HG03565 (cell line): ENCODE measurements around the gene SLC7A9.

Experiments
- ATAC-seq: cut with Tn5 transposase; IDR thresholded peaks from one replicate; pipeline ENCODE4 v1.9.1; 2021; ENCODE audit warnings: mild to moderate bottlenecking, moderate library complexity; ENCODE audit not compliant: unreplicated experiment

SLC7A9 gene

GRCh38 chr19:32829345-32829896 is 40.1 kb downstream of the SLC7A9 start:
- ATAC-seq = no peak

DNA sequence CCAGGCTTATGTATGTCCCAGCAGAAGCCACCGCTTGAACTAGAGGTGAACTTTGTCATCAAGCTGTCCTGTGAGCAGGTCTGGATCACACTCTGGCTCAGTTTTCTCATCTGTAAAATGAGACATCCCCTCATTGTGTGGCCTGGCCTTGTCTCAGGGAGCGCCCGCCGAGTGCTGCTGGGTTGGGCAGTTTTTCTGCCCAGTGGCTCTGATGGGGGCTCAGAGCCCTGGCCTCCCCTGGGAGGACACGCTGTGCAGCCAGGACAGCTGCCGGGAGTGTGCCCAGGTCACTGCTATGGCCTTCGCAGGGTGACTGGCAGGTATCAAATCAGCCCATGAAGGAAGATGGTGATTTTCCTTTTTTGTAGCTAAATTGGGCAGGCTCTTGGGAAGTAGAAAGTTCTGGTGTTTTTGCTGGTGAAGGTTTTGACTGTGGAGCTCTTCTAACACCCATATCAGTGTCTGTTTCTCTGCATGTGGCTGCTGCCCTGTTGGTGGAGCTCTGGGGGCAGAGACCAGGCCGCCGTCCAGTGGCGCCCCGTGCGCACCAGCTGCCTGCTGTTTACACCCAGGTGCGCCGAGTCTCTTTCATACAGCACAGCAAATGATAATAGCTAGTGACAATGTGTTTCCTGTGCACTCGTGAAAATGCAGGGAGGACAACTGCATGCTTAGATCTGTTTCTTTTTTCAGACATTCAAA is 40.8 kb downstream of the SLC7A9 start:
- no peak for ATAC-seq

GRCh38 chr19:32828139-32828538 is 41.4 kb downstream of the SLC7A9 start:
- no peak for ATAC-seq

GRCh38 chr19:32824916-32825608 is 44.5 kb downstream of the SLC7A9 start:
- no peak for ATAC-seq

DNA sequence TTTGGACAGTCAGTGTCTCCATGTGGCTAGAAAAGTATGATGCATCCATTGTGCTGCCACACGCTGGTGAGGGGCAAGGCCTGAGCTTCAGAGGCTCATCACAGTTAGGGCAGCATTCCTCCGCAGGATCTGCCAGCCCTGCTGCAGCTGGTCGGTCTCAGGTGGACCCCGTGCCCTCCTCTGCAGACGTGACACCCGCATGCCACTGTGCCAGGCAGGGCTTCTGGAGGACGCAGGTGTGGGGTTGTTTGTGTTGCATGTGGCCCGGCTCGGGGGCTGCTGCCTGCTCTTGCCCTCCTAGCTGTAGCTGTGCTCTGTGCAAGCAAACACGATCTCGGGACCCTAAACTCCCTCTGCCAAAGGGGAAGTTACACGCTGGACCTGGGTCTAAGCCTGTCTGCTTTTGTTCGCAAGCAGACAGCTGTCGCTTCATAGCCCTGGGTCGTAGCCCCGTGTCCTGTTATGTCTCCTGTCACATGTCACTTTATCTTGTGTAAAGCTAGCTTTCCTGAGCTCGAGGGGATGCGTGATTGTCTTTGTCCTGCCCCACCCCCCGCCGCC is 45.3 kb downstream of the SLC7A9 start:
- no peak for ATAC-seq

GRCh38 chr19:32823747-32824102 is 45.8 kb downstream of the SLC7A9 start:
- ATAC-seq = no peak

DNA sequence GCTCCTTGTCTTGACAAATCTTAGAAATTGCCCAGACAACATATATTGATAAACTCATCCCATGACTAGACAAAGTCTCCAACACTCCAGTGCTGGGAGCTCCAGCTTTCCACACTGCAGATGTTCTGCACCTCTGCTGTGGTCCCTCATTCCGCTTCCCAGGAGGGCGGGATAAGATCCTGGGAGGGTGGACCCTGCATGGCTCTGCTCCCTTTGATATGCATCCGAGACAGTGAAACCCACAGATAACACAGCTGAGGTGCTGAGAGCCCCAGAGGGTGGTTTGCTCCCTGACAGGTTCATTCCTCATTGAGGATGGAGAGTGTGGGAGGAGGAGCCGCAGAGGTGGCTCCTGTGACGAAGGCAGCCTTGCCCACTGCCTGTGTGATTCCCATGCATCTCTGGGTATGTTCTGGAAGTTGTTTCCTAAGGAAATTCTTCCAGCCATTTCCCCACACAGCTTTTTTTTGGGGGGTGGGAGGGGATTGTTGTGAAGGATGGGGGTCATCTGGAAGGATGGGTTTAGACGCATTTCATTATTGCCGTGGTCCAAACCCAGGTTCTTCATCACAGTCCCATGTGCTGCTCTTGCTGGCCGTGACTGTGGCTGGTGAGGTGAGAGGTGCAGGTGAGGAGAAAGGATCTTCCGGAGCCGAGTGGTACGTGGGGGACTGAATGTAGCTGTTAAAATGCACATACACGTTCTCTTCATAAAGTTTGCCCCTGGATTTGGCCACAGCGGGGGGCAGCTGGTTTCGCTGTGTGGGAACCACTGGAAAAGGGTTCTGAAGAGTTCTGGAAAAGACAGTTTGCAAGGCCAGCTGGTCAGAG is 46.4 kb downstream of the SLC7A9 start:
- no peak for ATAC-seq

DNA sequence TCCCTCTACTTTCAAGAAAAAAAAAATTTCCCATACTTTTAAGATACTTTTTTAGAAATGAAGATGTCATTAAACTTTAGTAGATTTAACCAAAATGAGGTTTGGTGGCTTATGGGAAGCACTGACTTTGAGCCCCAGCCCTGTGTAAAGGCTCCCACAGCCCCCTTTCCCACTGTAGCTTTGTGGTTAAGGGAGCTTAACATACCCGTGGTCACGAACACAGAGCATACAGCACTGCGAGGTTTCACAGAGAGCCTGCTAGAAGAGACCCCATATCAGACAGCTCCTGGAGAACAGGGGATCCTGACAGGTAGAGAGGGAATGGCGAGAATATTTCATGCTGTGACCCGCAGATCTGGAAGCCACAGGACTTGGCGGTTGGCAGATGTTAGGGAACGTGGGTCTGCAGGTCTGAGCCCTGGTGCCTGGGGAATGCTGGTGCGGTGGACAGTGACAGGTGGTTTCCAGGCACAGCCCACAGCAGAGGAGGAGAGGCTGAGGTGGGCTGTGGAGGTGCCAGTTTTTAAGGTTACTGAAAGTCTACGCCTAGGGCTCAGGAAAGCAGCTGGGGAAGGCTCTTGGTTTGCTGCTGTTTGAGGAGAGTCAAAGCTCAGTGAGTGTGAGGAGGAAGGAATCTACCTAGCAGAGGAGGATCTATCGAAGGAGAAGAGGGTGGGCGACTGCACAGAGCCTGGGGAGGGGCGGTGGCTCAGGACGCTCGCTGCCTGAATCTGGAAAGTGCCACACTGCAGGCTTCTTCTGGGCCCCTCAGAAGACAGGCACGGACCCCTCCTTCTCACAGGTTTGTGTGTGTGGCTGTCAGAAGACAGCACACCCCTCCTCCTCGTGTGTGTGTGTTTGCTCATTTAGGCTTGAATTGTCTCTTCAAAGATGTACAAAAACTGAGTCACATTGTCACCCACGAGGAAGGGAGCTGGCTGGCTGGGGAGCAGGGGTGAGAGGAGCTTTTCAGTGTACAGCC is 49.9 kb downstream of the SLC7A9 start:
- no peak for ATAC-seq

DNA sequence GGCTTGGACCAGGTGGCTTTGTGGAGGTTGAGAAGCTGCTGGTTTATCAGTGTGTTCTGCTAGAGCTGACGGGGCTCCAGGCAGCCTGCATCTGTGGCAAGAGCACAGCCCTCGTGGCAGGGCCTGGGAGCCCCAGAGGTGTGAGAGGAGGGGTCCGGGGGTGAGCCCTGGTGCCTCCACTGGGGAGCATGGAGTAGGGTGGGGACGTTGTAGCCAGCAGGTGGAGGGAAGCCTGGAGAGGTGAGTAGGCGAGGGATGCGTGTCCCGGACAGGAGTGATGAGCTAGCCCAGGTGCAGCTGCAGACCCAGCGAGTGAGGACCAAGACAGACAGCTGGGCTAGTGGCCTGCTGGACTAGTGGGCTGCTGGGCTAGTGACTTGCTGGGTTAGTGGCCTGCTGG is 51.0 kb downstream of the SLC7A9 start:
- ATAC-seq = no peak

- ATAC-seq = no peak
These were observed 51.7 kb downstream of the SLC7A9 start for GRCh38 chr19:32817569-32818476.

GRCh38 chr19:32816555-32817099 is 52.9 kb downstream of the SLC7A9 start:
- no peak for ATAC-seq

- ATAC-seq = no peak
These were observed 54.9 kb downstream of the SLC7A9 start for GRCh38 chr19:32814624-32815023.

- ATAC-seq = no peak
These were observed 55.6 kb downstream of the SLC7A9 start for GRCh38 chr19:32813862-32814425.

GRCh38 chr19:32812571-32812970 is 57.0 kb downstream of the SLC7A9 start:
- no peak for ATAC-seq

- ATAC-seq = no peak
These were observed 57.5 kb downstream of the SLC7A9 start for GRCh38 chr19:32812036-32812435.

DNA sequence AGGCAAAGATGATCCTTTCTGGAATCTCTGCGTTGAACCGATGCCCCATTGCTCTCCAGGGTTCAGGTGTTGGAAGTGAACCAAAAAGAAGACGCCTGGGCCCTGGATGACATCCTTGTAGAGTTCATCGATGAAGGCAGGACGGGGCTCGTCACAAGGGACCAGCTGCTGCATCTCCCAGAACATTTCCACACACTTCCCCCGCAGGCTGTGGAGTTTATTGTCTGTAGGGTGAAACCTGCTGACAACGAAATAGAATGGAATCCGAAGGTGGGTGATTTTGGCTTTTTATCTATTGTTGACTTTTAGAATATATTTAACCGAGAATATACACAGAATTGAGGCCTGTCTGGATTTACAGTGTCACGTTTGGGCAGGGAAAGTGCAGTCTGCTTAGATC is 58.4 kb downstream of the SLC7A9 start:
- ATAC-seq = no peak

DNA sequence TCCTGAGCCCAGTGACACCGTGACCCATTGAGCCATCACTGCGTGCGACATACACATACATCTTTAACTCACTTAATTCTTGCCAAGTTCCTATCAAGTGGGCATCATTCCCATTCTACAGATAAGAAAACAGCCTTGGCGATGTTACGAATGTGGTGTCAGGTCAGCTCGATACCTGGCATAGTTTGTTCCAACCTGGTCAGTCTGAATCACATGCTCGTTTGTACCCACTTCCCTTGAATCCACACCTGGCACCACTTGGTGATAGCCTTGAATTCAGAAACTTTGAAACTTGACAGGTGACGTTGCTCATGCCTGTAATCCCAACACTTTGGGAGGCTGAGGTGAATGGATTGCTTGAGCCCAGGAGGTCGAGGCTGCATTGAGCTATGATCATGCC is 59.1 kb downstream of the SLC7A9 start:
- no peak for ATAC-seq

GRCh38 chr19:32809754-32810153 is 59.8 kb downstream of the SLC7A9 start:
- ATAC-seq = no peak
